C4-2B (cell line): ENCODE results near the gene ELANE.

Experiments
- CTCF ChIP-seq: fragments of 450-650 bp; conservative IDR thresholded peaks from 2 replicates; pipeline ENCODE4 v1.5.1; 2017; ENCODE audit warnings: mild to moderate bottlenecking
- ZFX ChIP-seq: fragments of 450-650 bp; IDR thresholded peaks from 2 replicates; pipeline ENCODE4 v1.6.1; 2017

GRCh38 chr19:862581-863314 is 10.6 kb downstream of the ELANE start:
- TF ChIP-seq CTCF (no peak), ZFX (no peak)
